ENCODE results near the gene KCNT2.

GRCh38 chr1:196594700-196595099 is 13.5 kb downstream of the KCNT2 start:
- TF ChIP-seq, protein P1, sequence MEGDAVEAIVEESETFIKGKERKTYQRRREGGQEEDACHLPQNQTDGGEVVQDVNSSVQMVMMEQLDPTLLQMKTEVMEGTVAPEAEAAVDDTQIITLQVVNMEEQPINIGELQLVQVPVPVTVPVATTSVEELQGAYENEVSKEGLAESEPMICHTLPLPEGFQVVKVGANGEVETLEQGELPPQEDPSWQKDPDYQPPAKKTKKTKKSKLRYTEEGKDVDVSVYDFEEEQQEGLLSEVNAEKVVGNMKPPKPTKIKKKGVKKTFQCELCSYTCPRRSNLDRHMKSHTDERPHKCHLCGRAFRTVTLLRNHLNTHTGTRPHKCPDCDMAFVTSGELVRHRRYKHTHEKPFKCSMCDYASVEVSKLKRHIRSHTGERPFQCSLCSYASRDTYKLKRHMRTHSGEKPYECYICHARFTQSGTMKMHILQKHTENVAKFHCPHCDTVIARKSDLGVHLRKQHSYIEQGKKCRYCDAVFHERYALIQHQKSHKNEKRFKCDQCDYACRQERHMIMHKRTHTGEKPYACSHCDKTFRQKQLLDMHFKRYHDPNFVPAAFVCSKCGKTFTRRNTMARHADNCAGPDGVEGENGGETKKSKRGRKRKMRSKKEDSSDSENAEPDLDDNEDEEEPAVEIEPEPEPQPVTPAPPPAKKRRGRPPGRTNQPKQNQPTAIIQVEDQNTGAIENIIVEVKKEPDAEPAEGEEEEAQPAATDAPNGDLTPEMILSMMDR (IDR thresholded peaks at IDR 0.05), result no peak
- TF ChIP-seq EP300 (IDR thresholded peaks at IDR 0.05) (no peak), POLR2A (IDR thresholded peaks at IDR 0.05) (no peak)
